ENCODE data around the gene PATJ.

Gene PATJ

GRCh38 chr1:61754545-61754944, 12.3 kb downstream of the PATJ start:
- TF ChIP-seq CTCF (conservative IDR thresholded peaks at IDR 0.05), result no peak
- no peak overlapping the region for H3K27ac ChIP-seq

DNA sequence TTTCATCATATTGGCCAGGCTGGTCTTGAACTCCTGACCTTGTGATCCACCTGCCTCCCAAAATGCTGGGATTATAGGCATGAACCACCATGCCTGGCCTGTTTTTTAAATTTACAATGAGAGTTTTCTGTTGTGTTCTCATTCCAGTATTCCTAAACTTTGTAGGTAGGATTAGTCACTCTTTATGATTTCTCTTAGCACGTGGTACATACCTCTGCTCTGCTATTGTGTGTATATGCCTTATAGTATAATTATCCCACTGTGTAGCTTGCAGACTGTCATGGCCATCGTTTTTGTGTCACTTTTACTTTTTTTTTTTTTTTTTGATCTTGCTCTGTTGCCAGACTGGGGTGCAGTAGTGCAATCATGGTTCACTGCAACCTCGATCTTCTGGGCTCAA, 14.5 kb downstream of the PATJ start:
- TF ChIP-seq CTCF (conservative IDR thresholded peaks at IDR 0.05), result no peak
- no peak overlapping the region for H3K27ac ChIP-seq

GRCh38 chr1:61757950-61758349, 15.7 kb downstream of the PATJ start:
- no peak overlapping the region for H3K27ac ChIP-seq
- TF ChIP-seq CTCF (conservative IDR thresholded peaks at IDR 0.05), result no peak

DNA sequence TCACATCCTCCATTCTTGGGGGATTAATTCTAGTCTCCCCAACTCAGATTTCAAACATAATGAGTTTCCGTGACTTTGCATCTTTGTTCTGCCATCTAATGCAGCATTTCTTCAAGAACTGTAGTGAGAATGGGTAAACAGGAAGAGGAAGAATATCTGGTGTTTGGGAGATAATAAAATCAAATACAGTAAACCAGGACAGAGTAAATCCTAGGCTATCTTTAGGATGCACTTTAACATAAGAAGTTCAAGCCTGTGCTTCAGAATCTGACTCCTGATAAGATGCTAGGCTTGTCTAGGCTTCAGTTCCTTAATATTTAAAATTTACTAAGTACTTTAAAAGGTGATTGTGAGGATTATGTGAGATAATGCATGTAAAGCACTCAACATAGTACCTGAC, 27.9 kb downstream of the PATJ start:
- no peak for TF ChIP-seq CTCF (conservative IDR thresholded peaks at IDR 0.05)
- H3K27ac ChIP-seq, result no peak overlapping the region

- no peak for TF ChIP-seq CTCF (conservative IDR thresholded peaks at IDR 0.05)
- no peak overlapping the region for H3K27ac ChIP-seq
These were observed 33.8 kb downstream of the PATJ start for GRCh38 chr1:61776091-61776490.

- no peak overlapping the region for H3K27ac ChIP-seq
These were observed 37.0 kb downstream of the PATJ start for GRCh38 chr1:61779231-61779630.

GRCh38 chr1:61781151-61781550, 38.9 kb downstream of the PATJ start:
- H3K27ac ChIP-seq, result no peak overlapping the region
- no peak for TF ChIP-seq CTCF (conservative IDR thresholded peaks at IDR 0.05)

More at GRCh38 chr1:61779231-61779630, 37.0 kb downstream of the PATJ start:
- no peak for TF ChIP-seq CTCF (conservative IDR thresholded peaks at IDR 0.05)

GRCh38 chr1:61782771-61783170, 40.5 kb downstream of the PATJ start:
- TF ChIP-seq CTCF (conservative IDR thresholded peaks at IDR 0.05), result no peak
- H3K27ac ChIP-seq, result no peak overlapping the region

Data from VCaP (cell line).